Prostate gland (tissue), 2 donors: ENCODE results near the gene STIL. TPM values are rescaled to one million over a fixed set of nuclear protein-coding genes. Genes with fewer than 3 reads are reported as not detected.
A peak's percentile ranks its signal among the peaks of the same experiment; 100 is the strongest.

Source experiments
- DNase-seq: peaks from one replicate; pipeline ENCODE4 v3.0.0-alpha.2; 2019; ENCODE audit warnings: low spot score
- H3K27ac ChIP-seq, 2 donors: fragments of 200-600 bp; sonication (generic); 2 replicates each; pipeline ENCODE4 v1.5.1; 2017 to 2019
- H3K27me3 ChIP-seq: fragments of 200-600 bp; sonication (generic); replicated peaks from 2 replicates; pipeline ENCODE4 v1.5.1; 2019; ENCODE audit not compliant: insufficient read depth
- H3K36me3 ChIP-seq, 2 donors: fragments of 200-600 bp; sonication (generic); 1 replicate in 1 of 2; 2 replicates in 1 of 2; pipeline versions ENCODE4 v1.5.1 to v1.8.1; 2017 to 2019
- H3K4me1 ChIP-seq: fragments of 200-600 bp; sonication (generic); replicated peaks from 2 replicates; pipeline ENCODE4 v1.5.1; 2019
- H3K4me3 ChIP-seq, 2 donors: fragments of 200-600 bp; sonication (generic); 2 replicates each; pipeline ENCODE4 v1.5.1; 2017 to 2019
- H3K9me3 ChIP-seq: fragments of 200-600 bp; sonication (generic); 2 replicates; pipeline ENCODE4 v1.5.1; 2017
- POLR2A ChIP-seq: fragments of 450-650 bp; IDR thresholded peaks from one replicate; pipeline ENCODE4 v1.6.1; 2016; ENCODE audit warnings: antibody characterized with exemption, mild to moderate bottlenecking
- POLR2AphosphoS5 ChIP-seq: sonication (generic); formaldehyde crosslinking; IDR thresholded peaks from one replicate; pipeline ENCODE4 v1.6.1; 2017; ENCODE audit warnings: antibody characterized with exemption
- WGBS: methylation state at CpG from one replicate; pipeline ENCODE4 v1.1.5; 2018; 5-methylcytosine and 5-hydroxymethylcytosine counted together
- intact Hi-C: fragments of 100-400 bp; cut with DNase I; formaldehyde crosslinking; loops from one replicate; pipeline ENCODE4 v1.14.2; 2022
- total RNA-seq, 2 donors: library from RNA; depleted of rRNA; stranded (reverse); fragments of >200 nt; gene quantifications; one replicate each; pipeline ENCODE4 v1.1.0, GENCODE V29; 2016
- TF ChIP-seq, protein P1 (sequence below), 4 experiments: fragments of 200-600 bp in 2 of 4; fragments of 450-650 bp in 2 of 4; sonication (generic) in 2 of 4; IDR thresholded peaks; 1 replicate in 3 of 4; 2 replicates in 1 of 4; pipeline ENCODE4 v1.5.1; 2016 to 2019; ENCODE audit warnings: antibody characterized with exemption in 4 of 4, mild to moderate bottlenecking in 2 of 4, moderate library complexity in 2 of 4

Gene STIL
- total RNA-seq, 2 donors from 2014 or later: 1.5 to 5.9 TPM

GRCh38 chr1:47244339-47244862 lies 69.5 kb downstream of the STIL start:
- TF ChIP-seq, protein P1, sequence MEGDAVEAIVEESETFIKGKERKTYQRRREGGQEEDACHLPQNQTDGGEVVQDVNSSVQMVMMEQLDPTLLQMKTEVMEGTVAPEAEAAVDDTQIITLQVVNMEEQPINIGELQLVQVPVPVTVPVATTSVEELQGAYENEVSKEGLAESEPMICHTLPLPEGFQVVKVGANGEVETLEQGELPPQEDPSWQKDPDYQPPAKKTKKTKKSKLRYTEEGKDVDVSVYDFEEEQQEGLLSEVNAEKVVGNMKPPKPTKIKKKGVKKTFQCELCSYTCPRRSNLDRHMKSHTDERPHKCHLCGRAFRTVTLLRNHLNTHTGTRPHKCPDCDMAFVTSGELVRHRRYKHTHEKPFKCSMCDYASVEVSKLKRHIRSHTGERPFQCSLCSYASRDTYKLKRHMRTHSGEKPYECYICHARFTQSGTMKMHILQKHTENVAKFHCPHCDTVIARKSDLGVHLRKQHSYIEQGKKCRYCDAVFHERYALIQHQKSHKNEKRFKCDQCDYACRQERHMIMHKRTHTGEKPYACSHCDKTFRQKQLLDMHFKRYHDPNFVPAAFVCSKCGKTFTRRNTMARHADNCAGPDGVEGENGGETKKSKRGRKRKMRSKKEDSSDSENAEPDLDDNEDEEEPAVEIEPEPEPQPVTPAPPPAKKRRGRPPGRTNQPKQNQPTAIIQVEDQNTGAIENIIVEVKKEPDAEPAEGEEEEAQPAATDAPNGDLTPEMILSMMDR (IDR thresholded peaks at IDR 0.05): no peak
- TF ChIP-seq POLR2A (no peak), POLR2AphosphoS5 (no peak)
- Histone ChIP-seq H3K9me3 (no peaks in the 10 kb centered on the region), H3K4me1 (no peaks in the 10 kb centered on the region), H3K27me3 (no peaks in the 10 kb centered on the region), H3K4me3 (no peak overlapping the region), H3K27ac (no peak overlapping the region), H3K36me3 (no peaks in the 10 kb centered on the region)
- WGBS: 74% methylated on average over 3 of the region's 3 CpGs
- no peak for DNase-seq
- intact Hi-C loops: no loop called here

- no peak for TF ChIP-seq POLR2A
- TF ChIP-seq, protein P1 (IDR thresholded peaks at IDR 0.05): no peak
- no peak for TF ChIP-seq POLR2AphosphoS5
- no peak overlapping the region for H3K4me3 ChIP-seq
- no peaks in the 10 kb centered on the region for H3K4me1 ChIP-seq
- no peaks in the 10 kb centered on the region for H3K9me3 ChIP-seq
- intact Hi-C loops: no loop called here
- no peaks in the 10 kb centered on the region for H3K36me3 ChIP-seq
- H3K27me3 ChIP-seq: no peaks in the 10 kb centered on the region
- 51% methylated on average over 5 of the region's 5 CpGs for WGBS
- DNase-seq: no peak
- no peak overlapping the region for H3K27ac ChIP-seq
These were observed 70.0 kb downstream of the STIL start for GRCh38 chr1:47243910-47244309.

- Histone ChIP-seq H3K4me3 (no peak overlapping the region), H3K27me3 (no peaks in the 10 kb centered on the region), H3K9me3 (no peaks in the 10 kb centered on the region), H3K36me3 (no peaks in the 10 kb centered on the region), H3K4me1 (no peaks in the 10 kb centered on the region), H3K27ac (no peak overlapping the region)
- no peak for DNase-seq
- intact Hi-C loops: no loop called here
- 71% methylated on average over 11 of the region's 11 CpGs for WGBS
- TF ChIP-seq, protein P1 (IDR thresholded peaks at IDR 0.05): no peak
- no peak for TF ChIP-seq POLR2A
- peak; percentile 7 for TF ChIP-seq POLR2AphosphoS5
These were observed 72.5 kb downstream of the STIL start for GRCh38 chr1:47241114-47242113.

DNA sequence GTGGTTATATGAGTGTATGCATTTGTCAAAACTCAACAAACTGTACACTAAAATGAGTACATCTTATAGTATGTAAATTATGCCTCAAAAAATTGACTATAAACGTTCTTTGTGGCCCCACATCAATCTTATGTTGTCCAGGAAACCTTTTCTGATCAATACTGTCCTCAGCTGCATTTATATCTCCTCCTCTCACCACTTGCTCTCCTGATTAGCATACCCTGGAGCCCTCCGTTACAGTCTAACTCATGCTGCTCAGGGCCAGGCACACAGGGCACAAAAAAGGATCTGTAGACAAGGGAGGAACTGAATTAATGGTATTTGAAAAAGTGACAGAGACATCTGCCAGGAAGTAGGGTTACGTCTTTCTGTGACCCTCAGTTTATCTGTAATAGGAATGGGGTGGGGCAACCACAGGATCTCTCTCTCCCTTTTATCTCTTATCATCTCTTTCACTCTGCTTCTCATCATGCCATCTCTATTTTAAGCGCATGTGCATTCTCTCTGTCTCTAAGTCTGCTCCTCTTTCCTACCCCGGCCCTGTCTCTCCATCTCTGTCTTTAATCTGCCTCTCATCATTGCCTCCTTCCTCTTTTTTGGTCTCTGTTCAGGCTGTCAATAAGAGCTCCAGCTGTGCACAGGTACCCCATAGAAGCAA lies 74.9 kb downstream of the STIL start:
- Histone ChIP-seq H3K9me3 (no peaks in the 10 kb centered on the region), H3K27ac (no peak overlapping the region), H3K4me3 (no peak overlapping the region), H3K27me3 (no peaks in the 10 kb centered on the region), H3K4me1 (no peaks in the 10 kb centered on the region), H3K36me3 (no peaks in the 10 kb centered on the region)
- TF ChIP-seq, protein P1 (IDR thresholded peaks at IDR 0.05): no peak
- TF ChIP-seq POLR2AphosphoS5: no peak
- intact Hi-C loops: no loop called here
- WGBS: 70% methylated on average over 5 of the region's 5 CpGs
- no peak for DNase-seq
